HG03097 (cell line): ENCODE data around the gene ERI3.

Experiments
- ATAC-seq: cut with Tn5 transposase; IDR thresholded peaks from one replicate; pipeline ENCODE4 v1.9.1; 2021; ENCODE audit not compliant: unreplicated experiment, low FRiP score

The ERI3 gene

DNA sequence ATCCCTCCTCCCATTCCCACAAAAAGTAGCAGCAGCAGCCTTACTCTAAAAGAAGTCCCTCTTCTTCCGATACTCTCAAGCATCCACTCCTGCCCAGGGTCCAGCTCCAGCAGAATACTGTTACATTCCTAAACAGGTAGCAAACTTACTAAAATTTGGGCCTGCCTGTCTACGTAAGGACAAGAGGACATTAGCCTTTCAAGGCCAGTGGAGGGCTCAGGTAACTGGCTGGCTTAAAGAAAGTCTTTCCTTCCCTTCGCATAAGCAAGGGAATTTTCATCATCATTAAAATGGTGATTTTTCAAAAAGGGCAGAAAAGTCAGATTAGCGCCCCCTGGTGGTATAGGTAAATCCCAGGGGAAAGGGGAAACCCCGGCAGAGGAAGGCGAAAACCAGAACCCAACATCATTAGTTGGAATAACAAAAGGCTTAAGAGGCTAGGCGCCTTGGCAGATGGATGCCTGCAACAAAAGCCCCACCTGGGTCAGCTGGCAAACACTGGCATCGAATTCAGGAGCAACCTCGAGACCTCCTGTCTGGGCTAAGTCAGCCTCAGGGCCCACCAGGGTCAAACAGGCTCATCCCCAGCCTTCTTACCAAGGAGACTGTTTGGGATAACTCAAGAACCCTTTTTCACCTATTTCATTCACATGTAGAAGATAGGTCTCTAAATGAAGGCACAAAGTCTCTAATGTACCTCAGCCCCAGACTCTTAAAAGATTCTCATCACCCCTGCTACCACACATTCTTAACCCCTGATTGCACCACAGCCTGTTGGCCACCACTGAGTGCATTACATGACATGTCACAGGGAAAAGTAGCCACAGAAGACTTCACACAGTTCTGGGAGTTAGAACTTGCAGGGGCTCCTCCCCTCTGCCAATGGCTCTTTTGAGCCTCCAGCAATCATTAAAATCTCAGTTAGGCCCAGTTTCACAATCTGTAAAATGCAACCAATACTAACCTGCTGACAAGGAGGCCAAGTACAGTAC is 36.7 kb downstream of the ERI3 start:
- no peak for ATAC-seq

DNA sequence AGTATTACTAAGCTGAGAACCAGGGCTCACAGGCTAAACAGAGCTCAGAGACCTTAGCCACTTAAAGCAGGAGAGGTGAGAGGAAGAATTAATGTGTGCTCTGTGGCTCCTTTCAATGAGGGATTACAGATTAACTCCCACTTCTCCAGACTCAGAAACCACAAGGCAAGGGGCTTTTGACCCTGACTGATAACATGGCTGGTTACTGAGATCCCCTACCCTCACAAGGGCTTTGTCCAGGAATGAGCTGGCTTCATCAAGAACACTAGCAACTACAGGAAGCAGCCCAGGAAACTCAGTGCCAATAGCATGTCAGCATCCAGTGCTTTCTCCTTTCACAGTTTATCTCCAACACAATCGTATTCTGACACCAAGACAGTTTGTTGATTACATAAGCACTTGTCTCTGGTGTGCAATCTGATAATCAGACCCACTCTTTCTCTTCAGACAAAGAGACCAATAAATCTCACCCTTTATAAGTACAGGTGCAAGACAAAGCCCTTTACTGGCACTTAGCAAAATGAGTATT is 38.8 kb downstream of the ERI3 start:
- ATAC-seq: peak; percentile 59

DNA sequence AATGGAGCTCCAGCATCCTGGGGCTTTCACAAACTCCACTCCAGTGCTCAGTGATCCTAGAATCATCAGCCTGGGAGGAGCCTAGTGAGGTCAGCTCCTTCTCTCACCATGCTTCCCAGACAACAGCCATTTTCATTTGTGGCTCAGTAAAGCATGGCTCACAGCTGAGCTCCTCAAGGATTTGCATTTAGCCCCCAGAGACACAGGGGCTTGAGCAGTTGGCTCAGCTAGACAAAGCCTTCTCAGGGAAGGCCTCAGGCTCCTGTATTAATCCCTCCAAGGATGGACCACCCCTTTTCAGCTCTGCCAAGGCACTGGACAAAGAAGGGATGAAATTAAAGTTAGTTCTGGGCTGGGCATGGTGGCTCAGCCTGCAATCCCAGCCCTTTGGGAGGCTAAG is 39.5 kb downstream of the ERI3 start:
- no peak for ATAC-seq

DNA sequence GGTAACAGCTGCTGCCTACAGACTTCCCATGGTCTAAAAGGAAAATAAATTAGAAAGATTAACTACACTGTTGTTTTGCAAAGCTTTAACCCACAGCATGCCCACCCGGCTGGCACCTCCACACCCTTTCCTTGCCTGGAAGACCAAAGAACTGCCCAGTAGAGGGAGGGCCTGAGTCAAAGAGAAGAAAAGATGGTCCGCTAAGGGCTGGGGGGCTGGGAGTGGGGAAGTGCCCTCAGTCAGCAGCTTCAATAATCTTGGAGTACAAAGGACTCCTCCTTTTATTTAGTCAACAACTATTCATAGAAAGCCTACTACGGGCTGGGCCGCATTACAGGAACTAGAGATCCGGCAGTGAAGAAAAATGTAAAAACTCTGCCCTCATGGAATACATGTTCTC is 40.6 kb downstream of the ERI3 start:
- no peak for ATAC-seq

DNA sequence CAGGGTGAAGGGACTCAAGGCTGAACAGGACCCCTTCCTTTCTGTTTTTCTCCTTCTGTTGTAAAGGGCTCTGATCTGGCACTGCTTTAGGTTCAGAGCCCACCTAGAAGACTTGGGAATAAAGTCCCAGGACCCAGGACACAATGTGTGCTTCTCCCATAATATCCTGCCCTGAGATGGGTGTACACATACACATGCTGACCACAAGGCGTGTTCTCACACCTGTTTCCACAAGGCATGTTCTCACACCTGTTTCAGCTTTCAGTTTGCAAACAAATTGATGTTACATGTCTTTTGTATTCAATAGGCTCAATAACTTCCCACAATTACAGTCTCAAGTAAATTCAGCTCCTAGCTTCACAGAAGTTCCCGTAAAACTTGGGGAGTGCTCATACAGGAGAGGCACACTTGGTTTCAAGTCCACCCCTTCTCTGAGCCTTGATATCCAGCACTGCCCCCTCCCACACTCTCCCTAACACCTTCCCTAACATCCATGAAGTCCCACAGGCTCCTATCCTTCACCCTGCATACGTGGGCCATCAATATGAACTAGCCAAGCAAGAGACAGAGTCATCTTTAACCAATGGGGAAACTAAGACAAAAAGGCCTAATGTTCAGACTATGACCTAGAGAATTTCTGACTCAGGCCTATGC is 41.7 kb downstream of the ERI3 start:
- ATAC-seq: no peak

DNA sequence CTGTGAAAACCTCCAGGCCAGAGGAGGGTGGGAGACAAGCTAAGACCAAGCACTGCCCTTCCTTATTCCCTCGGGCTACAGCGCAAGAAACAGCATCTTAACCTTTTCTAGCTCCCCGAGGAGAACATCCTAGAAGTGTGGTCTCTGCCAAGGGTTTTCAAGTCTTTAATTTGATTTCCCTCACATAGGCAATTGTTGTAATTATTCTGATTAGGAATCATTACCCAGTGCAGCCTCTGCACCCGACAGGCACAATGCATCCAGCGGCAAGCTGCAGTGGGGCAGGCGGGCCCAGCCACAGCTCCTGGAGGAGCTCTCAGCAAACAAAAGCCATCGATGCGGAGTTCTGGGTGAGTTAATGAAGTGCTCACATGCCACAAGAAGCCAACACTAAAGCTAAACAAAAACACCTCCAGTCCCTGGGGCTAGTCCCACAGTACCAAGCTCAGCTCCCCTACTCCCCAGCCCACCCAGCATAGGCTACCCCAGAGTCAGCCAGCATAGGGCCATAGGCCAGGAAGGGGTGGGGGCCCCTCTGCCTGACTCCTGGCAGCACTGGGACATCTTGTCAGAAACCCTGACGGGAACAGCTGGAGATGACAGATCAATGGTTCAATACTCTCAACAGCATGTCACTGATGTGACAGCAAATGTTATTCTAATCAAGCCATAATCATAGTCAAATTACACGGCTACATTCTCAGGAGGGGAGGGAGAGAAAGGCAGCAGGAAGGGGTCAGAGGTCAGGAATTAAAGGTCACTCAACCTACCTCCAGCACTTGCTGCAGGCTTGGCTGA is 42.5 kb downstream of the ERI3 start:
- no peak for ATAC-seq

DNA sequence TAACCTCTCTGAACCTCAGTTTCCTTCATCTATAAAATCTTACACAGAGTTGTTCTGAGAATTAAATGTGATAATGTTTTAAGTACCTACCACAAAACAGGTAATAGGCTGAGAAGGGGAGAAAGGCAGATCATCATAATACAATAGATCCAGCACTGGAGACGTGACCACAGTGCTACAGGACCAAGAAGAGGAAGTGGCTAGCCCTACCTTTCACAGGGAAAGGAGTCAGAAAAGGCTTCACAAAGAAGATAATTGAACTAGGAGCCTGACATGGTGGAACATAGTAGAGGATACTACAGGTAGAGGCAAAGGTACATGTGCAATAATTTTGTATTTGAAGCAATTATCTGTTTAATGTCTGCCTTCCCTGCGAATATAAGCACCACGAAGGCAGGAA is 45.1 kb downstream of the ERI3 start:
- no peak for ATAC-seq

DNA sequence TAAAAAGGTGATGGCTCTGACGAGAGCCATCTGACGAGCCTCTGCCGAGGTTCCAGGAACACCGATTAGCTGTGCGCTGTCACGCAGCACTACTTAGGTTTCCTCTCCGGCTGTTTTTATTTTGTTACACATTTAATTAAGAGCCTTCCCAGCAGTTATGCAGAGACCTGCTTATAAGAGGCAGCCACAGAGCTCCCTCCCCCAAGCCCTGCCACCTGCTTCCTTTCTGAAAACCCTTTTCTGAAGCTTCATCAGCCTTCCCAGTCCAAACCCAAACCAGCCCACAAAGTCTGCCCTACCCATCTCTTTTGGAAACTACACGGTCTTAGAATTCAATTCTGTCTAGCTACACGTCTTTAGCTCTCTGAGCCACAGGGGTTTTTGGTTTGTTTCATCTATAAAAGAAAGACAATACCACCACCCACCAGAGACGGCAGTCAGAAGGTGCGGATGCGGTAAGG is 49.1 kb downstream of the ERI3 start:
- ATAC-seq: no peak

DNA sequence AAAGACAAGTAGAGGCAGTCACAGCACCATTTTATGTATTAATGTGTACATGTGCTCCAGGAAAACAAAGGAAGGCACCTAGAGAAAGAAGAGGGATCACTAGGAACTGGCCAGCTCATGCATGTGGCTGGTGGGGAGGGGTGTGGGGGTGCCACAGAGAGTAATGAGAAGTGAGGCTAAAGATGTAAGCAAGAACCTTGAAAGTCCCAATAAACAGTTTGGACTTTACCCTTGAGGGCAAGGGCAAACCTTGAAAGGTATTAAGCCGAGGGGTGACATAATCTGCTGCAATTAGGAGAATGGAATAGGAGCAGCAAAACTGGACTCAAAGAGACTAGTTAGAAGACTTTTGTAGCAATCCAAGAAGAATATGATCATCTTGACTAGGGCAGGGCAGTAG is 51.5 kb downstream of the ERI3 start:
- ATAC-seq: no peak

DNA sequence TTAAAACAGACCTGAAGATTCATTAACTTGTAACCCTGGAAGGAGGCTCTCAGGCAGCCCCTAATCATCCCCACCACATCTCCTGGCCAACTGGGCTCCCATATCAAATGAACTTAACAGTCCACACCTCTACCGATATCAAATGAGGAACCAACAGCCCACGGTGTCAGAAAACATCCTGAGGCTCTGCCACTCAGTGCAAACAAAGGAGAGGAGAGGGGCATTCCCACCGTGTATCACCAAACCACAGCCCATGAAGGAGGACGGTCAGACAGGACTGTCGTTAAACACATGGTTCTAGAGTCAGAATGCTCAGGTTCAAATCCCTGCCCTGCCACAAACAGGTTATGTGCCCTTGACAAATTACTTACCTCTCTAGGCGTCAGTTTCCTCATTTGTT is 52.5 kb downstream of the ERI3 start:
- ATAC-seq: no peak

DNA sequence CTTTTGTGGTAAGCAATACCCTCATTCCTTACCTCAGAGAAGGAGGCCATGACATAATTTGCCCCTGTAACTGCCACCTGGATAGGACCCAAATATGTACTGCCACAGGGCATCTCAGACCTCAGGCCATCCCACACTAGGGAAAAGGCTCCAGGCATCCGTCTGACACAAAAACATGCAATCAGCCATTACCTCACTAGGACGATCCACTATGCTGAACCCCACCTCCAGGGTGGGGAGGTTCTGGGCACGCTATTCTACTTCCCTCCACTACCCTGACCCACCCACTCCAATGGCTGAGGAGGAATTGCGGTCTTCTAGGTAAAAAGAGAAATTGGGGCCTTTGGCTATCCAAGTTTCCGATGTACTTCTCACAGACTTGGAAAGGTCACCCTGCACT is 53.6 kb downstream of the ERI3 start:
- ATAC-seq: no peak

DNA sequence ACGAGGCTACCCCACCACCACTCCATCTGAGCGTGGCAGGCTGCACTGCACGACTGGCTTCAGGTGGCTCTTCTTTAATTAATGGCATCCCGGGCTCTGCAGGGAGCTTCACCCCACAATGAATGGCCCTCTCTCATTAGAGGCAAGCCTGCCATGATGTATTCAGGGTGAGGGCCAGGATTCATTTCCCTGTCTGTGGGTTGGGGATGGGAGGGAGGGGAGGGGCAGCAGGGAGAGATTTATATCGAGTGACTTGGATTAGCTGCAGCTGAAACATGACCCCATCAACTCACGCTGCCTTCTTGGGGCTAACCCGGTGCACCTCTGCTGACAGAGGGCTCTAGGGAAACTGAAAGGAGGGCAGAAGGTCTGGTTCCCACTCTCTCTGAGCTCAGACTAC is 54.2 kb downstream of the ERI3 start:
- no peak for ATAC-seq

DNA sequence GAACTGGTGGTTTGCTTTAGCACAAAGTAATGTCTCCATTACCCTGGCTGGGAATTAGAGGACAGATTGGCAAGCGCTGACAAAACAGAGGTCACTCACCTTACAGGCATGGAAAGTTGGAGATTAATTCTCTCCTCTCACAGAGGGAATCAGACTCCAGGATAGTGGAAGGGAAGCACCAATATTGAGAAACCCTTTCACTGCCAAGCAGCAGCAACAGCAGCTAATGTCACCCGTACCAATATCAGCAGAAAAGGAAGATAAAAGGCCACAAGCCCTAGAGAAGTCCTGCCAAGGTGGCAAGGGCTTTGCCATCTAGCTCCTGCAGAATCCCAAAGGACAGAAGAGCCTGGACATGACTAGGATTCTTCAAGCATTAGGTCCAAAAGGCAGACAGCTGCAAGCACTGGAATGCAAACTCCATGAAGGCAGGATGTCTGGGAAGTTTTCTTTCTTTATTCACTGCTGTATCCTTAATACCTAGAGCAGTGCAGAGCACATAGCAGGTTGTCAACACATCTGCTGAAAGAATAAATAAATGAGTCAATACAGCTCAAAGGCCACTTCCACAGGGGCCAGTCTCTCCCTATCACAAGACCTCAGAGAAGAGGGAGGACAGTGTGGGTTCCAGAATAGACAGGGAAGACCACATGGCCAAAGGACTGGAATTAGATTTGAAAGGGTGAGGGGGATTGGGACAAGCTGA is 57.2 kb downstream of the ERI3 start:
- no peak for ATAC-seq

DNA sequence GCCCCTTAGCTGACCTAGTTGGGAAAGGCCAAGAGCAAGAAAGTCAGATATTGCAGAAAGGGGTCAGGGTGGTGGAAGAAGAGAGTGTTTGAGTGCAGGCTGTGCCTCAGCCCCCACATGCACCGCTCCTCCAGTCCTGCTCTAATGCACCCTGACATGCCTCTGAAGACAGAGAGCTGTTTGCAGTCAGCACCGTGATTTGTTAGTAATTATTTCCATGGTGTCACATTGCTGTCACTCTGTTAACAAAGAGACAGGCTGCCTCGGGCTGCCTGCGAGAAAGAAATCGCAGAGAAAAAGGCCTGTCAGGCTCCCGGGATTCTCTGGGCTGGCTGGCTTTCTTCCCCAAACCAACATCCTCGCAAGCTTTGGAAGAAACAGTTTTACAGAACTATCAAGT is 58.3 kb downstream of the ERI3 start:
- ATAC-seq: no peak

DNA sequence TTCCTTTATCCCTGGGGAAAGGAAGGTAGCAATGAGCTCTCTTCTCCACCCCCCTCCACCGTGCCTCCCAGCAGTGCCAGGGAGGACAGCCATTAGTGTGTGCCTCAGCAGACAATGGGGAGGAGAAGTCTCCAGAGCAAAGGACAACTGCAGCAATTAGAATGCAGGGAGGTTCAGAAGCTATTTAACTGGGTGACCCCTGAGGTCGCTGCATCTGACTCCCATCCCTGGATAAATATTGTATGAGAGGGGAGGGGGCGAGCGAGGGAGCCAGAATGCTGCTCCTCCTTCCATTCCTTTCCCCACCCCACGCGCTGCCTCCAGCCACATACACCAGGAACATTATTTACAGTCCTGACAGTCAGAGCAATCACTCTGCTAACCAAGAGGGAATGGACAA is 59.0 kb downstream of the ERI3 start:
- ATAC-seq: no peak

DNA sequence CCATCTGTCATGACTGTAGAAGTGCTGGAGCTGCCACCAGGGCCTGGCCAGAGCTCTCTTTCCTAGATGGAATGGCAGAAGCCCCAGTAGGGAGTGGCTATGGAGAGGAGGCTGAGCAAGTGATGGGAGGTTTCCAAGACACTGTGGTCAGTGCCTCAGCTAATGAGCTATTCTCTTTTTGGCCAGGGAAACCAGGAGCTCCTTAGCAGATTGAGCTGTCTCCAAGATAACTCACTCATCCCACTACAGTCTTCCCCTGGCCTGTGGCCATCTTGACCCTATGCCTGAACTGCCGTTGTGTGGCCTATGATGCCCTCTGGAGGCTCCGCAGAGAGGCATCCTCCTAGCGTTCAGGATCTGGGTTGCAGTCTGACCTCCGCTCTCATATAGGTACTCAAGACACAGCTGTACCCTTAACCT is 60.5 kb downstream of the ERI3 start:
- ATAC-seq: no peak

DNA sequence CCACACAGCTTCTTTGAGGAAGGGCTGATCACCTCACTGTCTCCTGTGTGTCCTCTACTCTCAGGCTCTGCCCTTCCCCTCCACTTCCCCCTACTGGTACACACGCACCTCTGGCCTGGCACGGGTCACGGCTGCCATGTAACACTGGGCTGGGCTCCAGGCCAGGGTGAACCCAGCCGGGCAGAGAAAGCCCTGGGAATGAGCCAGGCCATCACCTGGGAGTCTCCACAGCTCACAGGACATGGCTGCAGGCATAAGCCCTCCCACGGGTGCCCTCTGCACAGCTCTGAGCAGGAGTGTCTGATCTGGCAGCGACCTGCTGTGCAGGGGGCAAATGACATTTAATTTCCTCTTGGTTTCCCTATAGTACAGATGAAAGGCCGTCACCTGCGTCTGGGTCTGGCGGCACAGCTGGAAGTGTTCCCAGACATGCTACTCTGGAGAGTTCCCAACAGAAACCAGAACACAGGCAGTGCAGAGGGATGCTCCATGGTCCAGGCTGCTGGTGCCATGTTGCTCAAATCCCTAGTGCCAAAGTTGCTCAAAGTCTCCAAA is 61.2 kb downstream of the ERI3 start:
- no peak for ATAC-seq

DNA sequence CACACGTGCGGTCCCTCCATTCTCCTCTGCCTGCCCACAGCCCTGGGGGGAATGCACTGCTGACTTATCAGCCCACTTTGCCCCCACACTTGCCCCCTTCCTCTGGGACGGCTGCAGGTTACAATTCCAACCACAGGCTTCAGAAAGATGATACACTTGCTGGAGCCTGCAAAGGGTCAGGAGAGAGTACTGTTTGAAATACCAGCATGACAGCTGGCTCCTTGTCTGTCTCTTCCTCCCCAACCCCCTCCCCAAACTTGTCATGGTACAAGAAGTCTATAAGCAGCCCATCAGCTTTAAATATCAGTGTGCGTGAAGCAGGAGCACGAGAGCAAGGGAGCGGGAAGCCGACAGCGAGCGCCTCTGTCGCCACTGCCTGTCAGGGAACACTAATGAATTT is 62.4 kb downstream of the ERI3 start:
- ATAC-seq: no peak

DNA sequence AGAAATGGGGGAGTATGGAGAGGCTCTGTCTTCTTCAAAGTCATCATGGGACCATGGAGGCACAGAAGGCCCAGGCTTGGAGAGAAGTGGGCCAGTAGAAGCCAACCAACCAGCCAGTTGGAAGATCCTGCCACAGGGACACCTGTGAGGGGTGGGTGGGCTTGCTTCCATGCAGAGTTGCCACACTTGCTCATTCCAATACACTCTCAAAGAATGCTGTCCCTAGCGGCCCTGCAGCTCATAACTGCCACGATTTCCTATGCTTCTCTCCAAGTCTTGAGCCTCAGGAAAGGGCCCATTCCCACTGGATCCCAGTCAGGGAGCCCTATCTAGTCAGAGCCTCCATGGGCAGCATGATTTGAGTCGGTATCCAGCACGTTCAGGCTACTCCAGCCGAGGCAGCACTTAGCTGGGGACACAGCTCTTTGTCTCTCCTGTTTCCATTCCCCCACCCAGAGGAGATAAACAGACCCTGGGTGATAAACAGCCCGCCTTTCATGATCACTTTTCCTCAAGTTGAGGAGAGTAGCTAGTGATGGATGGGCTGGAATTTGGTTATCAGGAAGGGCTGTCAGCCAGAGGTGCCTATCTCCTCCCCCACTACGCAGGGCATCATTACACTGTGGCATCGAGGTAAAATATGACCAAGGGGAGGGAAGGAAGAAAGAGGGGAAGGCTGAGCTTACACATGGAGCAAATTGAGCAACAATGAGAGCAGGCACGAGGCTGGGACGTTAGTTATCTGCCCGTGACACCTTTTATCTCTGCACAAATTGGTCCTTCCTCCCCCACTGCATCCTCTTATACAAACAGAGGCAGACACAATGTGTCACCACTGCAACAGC is 64.6 kb downstream of the ERI3 start:
- no peak for ATAC-seq
